A549 (cell line): ENCODE measurements around the gene TRAF3. TPM values are rescaled to one million over a fixed set of nuclear protein-coding genes. Genes with fewer than 3 reads are reported as not detected.

ENCODE experiments used
- ATAC-seq, 2 experiments: fragments of 200-7000 bp in 1 of 2; fragments of >200 bp in 1 of 2; cut with Nextera tagmentation in 1 of 2; cut with Tn5 transposase in 1 of 2; 3 replicates each; pipeline versions ENCODE4 v1.8.0 to v1.9.1; 2018 to 2020; ENCODE audit warnings: mild to moderate bottlenecking in 1 of 2, moderate library complexity in 1 of 2
- CTCF ChIA-PET: fragments of 300-600 bp; sonication (Branson Sonifier 250); formaldehyde crosslinking; extraction: SDS; loops from one replicate; lab custom pipeline; 2021; ENCODE audit warnings: antibody characterized with exemption, inconsistent platforms; lab: Yijun Ruan, JAX
- POLR2A ChIA-PET: fragments of 350-600 bp; formaldehyde crosslinking; extraction: SDS; loops from one replicate; lab custom pipeline; 2021; ENCODE audit warnings: antibody characterized with exemption, inconsistent platforms; lab: Yijun Ruan, JAX
- DNase-seq, 2 experiments: peaks; one replicate each; pipeline versions ENCODE4 v3.0.0 to v3.0.0-alpha.2; 2011 to 2016; ENCODE audit warnings: low read depth in 1 of 2, low spot score in 1 of 2
- FAIRE-seq: peaks from 2 replicates; lab custom pipeline; 2011; peaks lifted over from hg19 to GRCh38; lab: Jason Lieb, UNC
- H3K27ac ChIP-seq, 2 experiments: fragments of >200 bp; sonication (Bioruptor Twin); formaldehyde crosslinking; 3 replicates each; pipeline ENCODE4 v1.5.1; 2016 to 2017
- H3K4me1 ChIP-seq: fragments of >200 bp; sonication (Bioruptor Twin); formaldehyde crosslinking; 3 replicates; pipeline ENCODE4 v1.6.1; 2016
- H3K4me2 ChIP-seq: fragments of >200 bp; sonication (Bioruptor Twin); formaldehyde crosslinking; 3 replicates; pipeline ENCODE4 v1.6.1; 2016
- H3K4me3 ChIP-seq: fragments of >200 bp; sonication (Bioruptor Twin); formaldehyde crosslinking; 3 replicates; pipeline ENCODE4 v1.5.1; 2016
- H3K9me3 ChIP-seq: fragments of >200 bp; sonication (Bioruptor Twin); formaldehyde crosslinking; 3 replicates; pipeline ENCODE4 v1.6.1; 2016
- CHD4 ChIP-seq: fragments of 200-600 bp; sonication (generic); IDR thresholded peaks from 2 replicates; pipeline ENCODE4 v1.6.1; 2016; ENCODE audit warnings: antibody characterized with exemption, mild to moderate bottlenecking, borderline replicate concordance
- EHMT2 ChIP-seq: fragments of 200-600 bp; sonication (generic); IDR thresholded peaks from 2 replicates; pipeline ENCODE4 v1.6.1; 2016; ENCODE audit warnings: antibody characterized with exemption, low read depth, mild to moderate bottlenecking, moderate library complexity
- ESRRA ChIP-seq: fragments of 150-350 bp; IDR thresholded peaks from 2 replicates; pipeline ENCODE4 v1.6.1; 2014; ENCODE audit warnings: mild to moderate bottlenecking, low read length, borderline replicate concordance
- FOXS1 ChIP-seq: fragments of 250-450 bp; sonication (Bioruptor Pico); IDR thresholded peaks from 2 replicates; pipeline ENCODE4 v1.5.0; 2020; ENCODE audit warnings: mild to moderate bottlenecking, moderate library complexity
- HDAC2 ChIP-seq: fragments of 200-600 bp; sonication (generic); IDR thresholded peaks from 2 replicates; pipeline ENCODE4 v1.6.1; 2016
- HOXA7 ChIP-seq: fragments of 250-450 bp; sonication (Bioruptor Pico); IDR thresholded peaks from 2 replicates; pipeline ENCODE4 v1.5.0; 2020; ENCODE audit warnings: mild to moderate bottlenecking, moderate library complexity
- HOXB5 ChIP-seq: fragments of 250-450 bp; sonication (Bioruptor Pico); IDR thresholded peaks from 2 replicates; pipeline ENCODE4 v1.5.0; 2020; ENCODE audit warnings: mild to moderate bottlenecking, moderate library complexity
- JUNB ChIP-seq: fragments of >200 bp; sonication (Bioruptor Twin); formaldehyde crosslinking; IDR thresholded peaks from 2 replicates; pipeline ENCODE4 v1.6.1; 2016
- MAZ ChIP-seq: fragments of 150-350 bp; IDR thresholded peaks from 2 replicates; pipeline ENCODE4 v1.6.1; 2014; ENCODE audit warnings: antibody characterized with exemption, low read depth, low read length, borderline replicate concordance
- PHF8 ChIP-seq: fragments of 200-600 bp; sonication (generic); IDR thresholded peaks from 2 replicates; pipeline ENCODE4 v1.6.1; 2016; ENCODE audit warnings: low read depth, mild to moderate bottlenecking, antibody characterized with exemption, moderate library complexity, borderline replicate concordance
- POLR2A ChIP-seq: IDR thresholded peaks from 2 replicates; pipeline ENCODE4 v1.6.1; 2012; ENCODE audit warnings: mild to moderate bottlenecking, low read length
- POLR2AphosphoS2 ChIP-seq: conservative IDR thresholded peaks from 2 replicates; pipeline ENCODE4 v1.6.1; 2012; ENCODE audit warnings: low read length, improper control_type of control experiment, inconsistent platforms
- RARB ChIP-seq: fragments of 250-450 bp; sonication (Bioruptor Pico); IDR thresholded peaks from 2 replicates; pipeline ENCODE4 v1.8.0; 2021; ENCODE audit warnings: mild to moderate bottlenecking, moderate library complexity
- RFX5 ChIP-seq: fragments of 450-650 bp; IDR thresholded peaks from 2 replicates; pipeline ENCODE4 v1.7.1; 2014; ENCODE audit warnings: antibody characterized with exemption, mild to moderate bottlenecking, moderate library complexity
- RNF2 ChIP-seq: fragments of 200-600 bp; sonication (generic); IDR thresholded peaks from 2 replicates; pipeline ENCODE4 v1.6.1; 2016; ENCODE audit warnings: low read depth, mild to moderate bottlenecking, antibody characterized with exemption, moderate library complexity, borderline replicate concordance
- SMC3 ChIP-seq: fragments of >200 bp; sonication (Bioruptor Twin); formaldehyde crosslinking; IDR thresholded peaks from 3 replicates; pipeline ENCODE4 v1.6.1; 2018; ENCODE audit warnings: inconsistent platforms
- ZC3H11A ChIP-seq: fragments of 450-650 bp; IDR thresholded peaks from 2 replicates; pipeline ENCODE4 v1.6.1; 2014; ENCODE audit warnings: antibody characterized with exemption, mild to moderate bottlenecking
- WGBS: methylation state at CpG from one replicate; pipeline ENCODE4 v1.1.6; 2017; ENCODE audit errors: missing lambda C conversion rate; 5-methylcytosine and 5-hydroxymethylcytosine counted together
- polyA plus RNA-seq, 4 experiments: library from polyadenylated mRNA; depleted of rRNA in 3 of 4; stranded (reverse); fragments of >200 nt; fragmentation: RNase III in 1 of 4; extraction: RNeasy Plus Mini Kit Qiagen cat#74134 plus additional on column Dnase treatment in 1 of 4; gene quantifications; 2 replicates in 3 of 4; 3 replicates in 1 of 4; pipeline ENCODE4 v1.2.3, GENCODE V29; 2011 to 2017
- TF ChIP-seq, protein P1 (sequence below): IDR thresholded peaks from 2 replicates; pipeline ENCODE4 v1.6.1; 2012
- TF ChIP-seq, protein P2 (sequence below): fragments of >200 bp; sonication (Bioruptor Twin); formaldehyde crosslinking; IDR thresholded peaks from 2 replicates; pipeline ENCODE4 v1.6.1; 2016
- TF ChIP-seq, protein P3 (sequence below): IDR thresholded peaks from 2 replicates; pipeline ENCODE4 v1.6.1; 2012
- TF ChIP-seq, protein P4 (sequence below): fragments of 450-650 bp; IDR thresholded peaks from 2 replicates; pipeline ENCODE4 v1.6.1; 2014; ENCODE audit warnings: antibody characterized with exemption

The TRAF3 gene
- polyA plus RNA-seq, 2 of the 4 experiments (the other 2 are of a cell fraction), result 20.2 to 25.5 TPM

DNA sequence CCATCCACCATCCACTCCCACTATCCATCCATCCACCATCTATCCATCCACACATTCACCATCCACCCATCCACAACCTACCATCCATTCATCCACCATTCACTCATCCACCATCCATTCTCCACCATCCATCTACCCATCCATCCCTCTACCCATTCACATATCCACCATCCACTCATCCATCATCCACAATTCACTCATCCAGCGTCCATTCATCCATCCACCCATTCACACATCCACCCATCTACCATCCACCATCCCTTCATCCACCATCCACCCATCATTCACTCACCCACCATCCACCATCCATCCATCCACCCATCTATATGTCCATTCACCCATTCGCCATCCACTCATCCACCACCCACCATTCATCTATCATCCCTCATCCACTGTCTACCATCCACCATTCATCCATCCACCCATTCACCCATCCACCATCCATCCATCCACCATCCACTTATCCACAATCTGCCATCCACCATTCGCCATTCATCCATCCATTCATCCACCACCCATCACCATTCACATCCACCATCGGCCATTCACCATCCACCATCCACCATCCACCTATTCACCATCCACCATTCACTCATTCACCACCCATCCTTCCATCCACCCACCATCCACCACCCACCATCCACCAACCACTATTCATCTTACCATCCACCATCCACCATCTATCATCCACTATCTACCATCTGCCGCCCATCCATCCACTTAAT is 143.2 kb downstream of the TRAF3 start:
- CTCF ChIA-PET, result no interaction called here
- DNase-seq (no peak), FAIRE-seq (no peak), ATAC-seq (no peak)
- H3K4me1 ChIP-seq, result peaks cover 8% of the 10 kb centered on the region
- POLR2A ChIA-PET, result no interaction called here
- no peak for TF ChIP-seq POLR2A
- no peak for TF ChIP-seq CHD4
- TF ChIP-seq PHF8, result no peak
- TF ChIP-seq, protein P1, sequence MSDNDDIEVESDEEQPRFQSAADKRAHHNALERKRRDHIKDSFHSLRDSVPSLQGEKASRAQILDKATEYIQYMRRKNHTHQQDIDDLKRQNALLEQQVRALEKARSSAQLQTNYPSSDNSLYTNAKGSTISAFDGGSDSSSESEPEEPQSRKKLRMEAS, result no peak
- TF ChIP-seq ESRRA, result no peak
- no peak for TF ChIP-seq HOXA7 (CRISPR knock-in tag)
- TF ChIP-seq HDAC2, result no peak
- TF ChIP-seq, protein P2, sequence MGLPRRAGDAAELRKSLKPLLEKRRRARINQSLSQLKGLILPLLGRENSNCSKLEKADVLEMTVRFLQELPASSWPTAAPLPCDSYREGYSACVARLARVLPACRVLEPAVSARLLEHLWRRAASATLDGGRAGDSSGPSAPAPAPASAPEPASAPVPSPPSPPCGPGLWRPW, result no peak
- TF ChIP-seq MAZ, result no peak
- TF ChIP-seq POLR2AphosphoS2, result no peak
- no peak for TF ChIP-seq RNF2
- no peak for TF ChIP-seq SMC3
- no peak overlapping the region for H3K4me3 ChIP-seq
- H3K9me3 ChIP-seq, result no peaks in the 10 kb centered on the region
- no peak overlapping the region for H3K4me2 ChIP-seq
- no peak overlapping the region for H3K27ac ChIP-seq
- WGBS, result 73% methylated on average over 5 of the region's 5 CpGs

DNA sequence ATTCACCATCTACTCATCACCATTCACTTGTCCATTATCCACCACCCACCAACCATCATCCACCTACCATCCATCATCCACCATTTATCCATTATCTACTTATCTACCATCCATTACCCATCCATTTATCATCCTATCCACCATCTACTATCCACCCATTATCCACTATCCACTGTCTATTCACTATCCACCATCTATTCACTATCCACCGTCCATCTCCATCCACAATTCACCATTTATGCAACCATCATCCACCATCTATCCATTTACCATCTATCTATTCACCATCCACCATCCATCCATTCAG is 143.7 kb downstream of the TRAF3 start:
- Histone ChIP-seq H3K4me1 (peaks cover 8% of the 10 kb centered on the region), H3K4me2 (no peak overlapping the region), H3K9me3 (no peaks in the 10 kb centered on the region), H3K4me3 (no peak overlapping the region), H3K27ac (no peak overlapping the region)
- ChIA-PET CTCF (no interaction called here), POLR2A (no interaction called here)
- ATAC-seq (no peak), FAIRE-seq (no peak), DNase-seq (no peak)
- WGBS, result 84% methylated on average over 1 of the region's 1 CpG
- no peak for TF ChIP-seq ZC3H11A
- TF ChIP-seq JUNB, result no peak
- no peak for TF ChIP-seq EHMT2
- TF ChIP-seq FOXS1, result no peak
- no peak for TF ChIP-seq RARB (CRISPR knock-in tag)
- no peak for TF ChIP-seq RFX5
- TF ChIP-seq, protein P3, sequence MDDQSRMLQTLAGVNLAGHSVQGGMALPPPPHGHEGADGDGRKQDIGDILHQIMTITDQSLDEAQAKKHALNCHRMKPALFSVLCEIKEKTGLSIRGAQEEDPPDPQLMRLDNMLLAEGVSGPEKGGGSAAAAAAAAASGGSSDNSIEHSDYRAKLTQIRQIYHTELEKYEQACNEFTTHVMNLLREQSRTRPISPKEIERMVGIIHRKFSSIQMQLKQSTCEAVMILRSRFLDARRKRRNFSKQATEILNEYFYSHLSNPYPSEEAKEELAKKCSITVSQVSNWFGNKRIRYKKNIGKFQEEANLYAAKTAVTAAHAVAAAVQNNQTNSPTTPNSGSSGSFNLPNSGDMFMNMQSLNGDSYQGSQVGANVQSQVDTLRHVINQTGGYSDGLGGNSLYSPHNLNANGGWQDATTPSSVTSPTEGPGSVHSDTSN, result no peak

DNA sequence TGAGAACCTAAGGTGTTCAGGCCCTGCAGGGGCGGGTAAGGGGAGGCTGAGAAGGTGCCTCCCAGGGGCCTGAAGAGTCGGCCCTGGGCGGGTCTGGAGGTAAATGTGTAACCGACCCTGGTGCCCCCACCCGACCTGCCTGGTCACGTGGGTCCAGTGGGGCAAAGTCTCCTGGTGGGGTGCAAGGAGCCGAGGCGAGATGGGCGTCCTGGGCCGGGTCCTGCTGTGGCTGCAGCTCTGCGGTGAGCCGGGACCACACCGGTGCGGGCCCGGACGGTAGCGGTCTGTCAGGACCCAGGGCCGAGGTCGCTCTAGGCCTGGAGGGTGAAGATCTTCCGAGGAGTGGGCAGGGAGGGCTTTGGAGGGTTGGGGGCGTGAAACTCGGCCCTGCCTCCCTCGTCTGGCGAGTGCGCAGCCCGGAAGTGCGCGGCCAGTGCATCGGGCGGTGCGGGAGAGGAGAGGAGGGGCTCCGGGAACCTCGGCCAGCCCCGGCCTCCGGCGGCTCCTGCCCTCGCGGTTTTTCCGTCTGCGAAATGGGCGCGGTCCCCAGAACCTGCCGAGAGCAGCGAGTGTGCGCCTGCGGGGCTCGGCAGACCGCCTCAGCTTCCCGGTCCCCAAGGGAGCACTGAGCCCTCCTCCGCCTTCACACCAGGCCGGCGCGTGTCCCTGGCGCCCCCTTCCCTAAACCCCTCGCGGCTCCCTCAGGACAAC is 145.4 kb downstream of the TRAF3 start, which contains the start of gene AMN:
TSS of gene AMN (plus strand) at position 174 of the 711 bp plus-strand sequence. CDS start at position 200, 26 bp downstream.
- H3K4me2 ChIP-seq, result peak within 1 kb of the TSS; percentile 94
- TF ChIP-seq, protein P4, sequence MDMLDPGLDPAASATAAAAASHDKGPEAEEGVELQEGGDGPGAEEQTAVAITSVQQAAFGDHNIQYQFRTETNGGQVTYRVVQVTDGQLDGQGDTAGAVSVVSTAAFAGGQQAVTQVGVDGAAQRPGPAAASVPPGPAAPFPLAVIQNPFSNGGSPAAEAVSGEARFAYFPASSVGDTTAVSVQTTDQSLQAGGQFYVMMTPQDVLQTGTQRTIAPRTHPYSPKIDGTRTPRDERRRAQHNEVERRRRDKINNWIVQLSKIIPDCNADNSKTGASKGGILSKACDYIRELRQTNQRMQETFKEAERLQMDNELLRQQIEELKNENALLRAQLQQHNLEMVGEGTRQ, result 0 out of 2 replicates have a peak, but pooled peaks have one; percentile 22
- TF ChIP-seq HOXB5 (CRISPR knock-in tag), result no peak
- 0 out of 2 replicates have a peak, but pooled peaks have one; percentile 7 for TF ChIP-seq POLR2A
- FAIRE-seq (no peak), DNase-seq (peak; percentile 27 to 40), ATAC-seq (peak; percentile 35 to 63)
- peak within 1 kb of the TSS; percentile 47 for H3K4me3 ChIP-seq
- 23% methylated on average over 38 of the region's 56 CpGs for WGBS
- POLR2A ChIA-PET, result no interaction called here
- no peaks in the 10 kb centered on the region for H3K9me3 ChIP-seq
- H3K27ac ChIP-seq, result peak within 1 kb of the TSS; percentile 53 to 75; a peak in 5 of 6 replicates
- H3K4me1 ChIP-seq, result peaks cover 8% of the 10 kb centered on the region
- CTCF ChIA-PET, result interaction anchor here (1.0 kb wide), 1 partner anchor 10 kb away, joined by 3 read pairs; no protein-coding TSS in a partner anchor
